SKM-1 treated with dmso at 0.1 percent for 144 hours (cell line): Measurements from ENCODE around the gene GTF2H2.
"Not testable (repeated sequence)": the region's sequence is repeated elsewhere in the genome, so short reads cannot be mapped to it uniquely, and the experiment has no call there.

ENCODE experiments used
- DNase-seq: peaks from one replicate; lab custom pipeline; 2025; ENCODE audit not compliant: unreplicated experiment; lab: John Stamatoyannopoulos, UW

Gene GTF2H2

GRCh38 chr5:71067262-71067928, at the start of gene GTF2H2:
Gene GTF2H2 (minus strand): TSS chr5:71067676. CDS start chr5:71062763, 4,913 bp downstream.
- not testable (repeated sequence) for DNase-seq

GRCh38 chr5:71109730-71110275, 42.3 kb upstream of the GTF2H2 start:
- DNase-seq, result not testable (repeated sequence)

- DNase-seq, result not testable (repeated sequence)
Measured at GRCh38 chr5:71099996-71100395, 32.5 kb upstream of the GTF2H2 start.

- not testable (repeated sequence) for DNase-seq
Measured at GRCh38 chr5:71097930-71098203, 30.4 kb upstream of the GTF2H2 start.

GRCh38 chr5:71097173-71097929, 29.9 kb upstream of the GTF2H2 start:
- DNase-seq, result not testable (repeated sequence)

GRCh38 chr5:71089773-71090172, 22.3 kb upstream of the GTF2H2 start:
- not testable (repeated sequence) for DNase-seq

- not testable (repeated sequence) for DNase-seq
Measured at GRCh38 chr5:71088754-71089153, 21.3 kb upstream of the GTF2H2 start.

- not testable (repeated sequence) for DNase-seq
Measured at GRCh38 chr5:71086145-71086544, 18.7 kb upstream of the GTF2H2 start.

GRCh38 chr5:71084280-71085063, 17.0 kb upstream of the GTF2H2 start:
- not testable (repeated sequence) for DNase-seq

- DNase-seq, result not testable (repeated sequence)
Measured at GRCh38 chr5:71082898-71083297, 15.4 kb upstream of the GTF2H2 start.

- not testable (repeated sequence) for DNase-seq
Measured at GRCh38 chr5:71082340-71082739, 14.9 kb upstream of the GTF2H2 start.

- not testable (repeated sequence) for DNase-seq
Measured at GRCh38 chr5:71061322-71061721, 6.2 kb downstream of the GTF2H2 start.

GRCh38 chr5:71059426-71059825, 8.1 kb downstream of the GTF2H2 start:
- not testable (repeated sequence) for DNase-seq

- not testable (repeated sequence) for DNase-seq
Measured at GRCh38 chr5:71044808-71045207, 22.7 kb downstream of the GTF2H2 start.

- DNase-seq, result not testable (repeated sequence)
Measured at GRCh38 chr5:71044128-71044527, 23.3 kb downstream of the GTF2H2 start.

GRCh38 chr5:71031046-71031776, 36.3 kb downstream of the GTF2H2 start:
- DNase-seq, result not testable (repeated sequence)

- DNase-seq, result not testable (repeated sequence)
Measured at GRCh38 chr5:71025289-71025953, 42.1 kb downstream of the GTF2H2 start, which contains the start of gene NAIP. Gene NAIP (minus strand): TSS chr5:71025339. CDS start chr5:71012915, 12,424 bp downstream.

GRCh38 chr5:71020643-71021042, 46.8 kb downstream of the GTF2H2 start:
- not testable (repeated sequence) for DNase-seq

- DNase-seq, result not testable (repeated sequence)
Measured at GRCh38 chr5:71018376-71019005, 49.0 kb downstream of the GTF2H2 start.
